Loucy (cell line): ENCODE results near the gene SGIP1.

Experiments used
- H2AFZ ChIP-seq: fragments of 200-600 bp; sonication (generic); 2 replicates; pipeline ENCODE4 v1.6.0; 2016; ENCODE audit warnings: antibody characterized with exemption, mild to moderate bottlenecking, low read length, moderate library complexity
- H3F3A ChIP-seq: fragments of 200-600 bp; 2 replicates; pipeline ENCODE4 v1.6.0; 2016; ENCODE audit warnings: antibody characterized with exemption, low read depth, mild to moderate bottlenecking
- H3K27me3 ChIP-seq: fragments of 200-600 bp; sonication (generic); 2 replicates; pipeline ENCODE4 v1.6.1; 2014; ENCODE audit warnings: low read length, mild to moderate bottlenecking; ENCODE audit not compliant: insufficient read depth, poor library complexity, severe bottlenecking
- H3K36me3 ChIP-seq: fragments of 200-600 bp; sonication (generic); 2 replicates; pipeline ENCODE4 v1.6.1; 2016; ENCODE audit warnings: low read length; ENCODE audit not compliant: insufficient read depth
- H3K4me1 ChIP-seq: fragments of 200-600 bp; sonication (generic); 2 replicates; pipeline ENCODE4 v1.5.1; 2014; ENCODE audit warnings: low read length, mild to moderate bottlenecking; ENCODE audit not compliant: insufficient read depth, poor library complexity, severe bottlenecking
- H3K4me2 ChIP-seq: fragments of 200-600 bp; sonication (generic); 2 replicates; pipeline ENCODE4 v1.6.0; 2014; ENCODE audit warnings: antibody characterized with exemption, low read length, low read depth, mild to moderate bottlenecking; ENCODE audit not compliant: poor library complexity, severe bottlenecking
- H3K4me3 ChIP-seq: fragments of 200-600 bp; sonication (generic); 2 replicates; pipeline ENCODE4 v1.5.1; 2014; ENCODE audit warnings: low read length, mild to moderate bottlenecking, mixed read lengths; ENCODE audit not compliant: poor library complexity, severe bottlenecking
- H3K79me2 ChIP-seq: fragments of 200-600 bp; sonication (generic); 2 replicates; pipeline ENCODE4 v1.6.1; 2014; ENCODE audit warnings: low read length; ENCODE audit not compliant: insufficient read depth
- H3K9ac ChIP-seq: fragments of 200-600 bp; sonication (generic); 2 replicates; pipeline ENCODE4 v1.6.0; 2014; ENCODE audit warnings: mild to moderate bottlenecking, low read depth, low read length, moderate library complexity; ENCODE audit not compliant: poor library complexity, severe bottlenecking
- H3K9me2 ChIP-seq: fragments of 200-600 bp; sonication (generic); replicated peaks from 2 replicates; pipeline ENCODE4 v1.6.1; 2016; ENCODE audit warnings: low read depth, low read length, mixed read lengths
- H3K9me3 ChIP-seq: fragments of 200-600 bp; sonication (generic); 2 replicates; pipeline ENCODE4 v1.6.1; 2014; ENCODE audit warnings: mild to moderate bottlenecking, antibody characterized with exemption, low read length, low read depth; ENCODE audit not compliant: insufficient read depth
- H4K20me1 ChIP-seq: fragments of 200-600 bp; sonication (generic); 2 replicates; pipeline ENCODE4 v1.6.0; 2014; ENCODE audit warnings: antibody characterized with exemption, low read length, mild to moderate bottlenecking; ENCODE audit not compliant: insufficient read depth, poor library complexity, severe bottlenecking
- EZH2phosphoT487 ChIP-seq: fragments of 200-600 bp; IDR thresholded peaks from 2 replicates; pipeline ENCODE4 v1.6.1; 2018; ENCODE audit warnings: antibody characterized with exemption, mild to moderate bottlenecking, moderate library complexity, borderline replicate concordance
- TF ChIP-seq, protein P1 (sequence below): fragments of 200-600 bp; sonication (generic); conservative IDR thresholded peaks from 2 replicates; pipeline ENCODE4 v1.5.1; 2014; ENCODE audit warnings: mild to moderate bottlenecking, antibody characterized with exemption, low read length

Gene SGIP1

DNA sequence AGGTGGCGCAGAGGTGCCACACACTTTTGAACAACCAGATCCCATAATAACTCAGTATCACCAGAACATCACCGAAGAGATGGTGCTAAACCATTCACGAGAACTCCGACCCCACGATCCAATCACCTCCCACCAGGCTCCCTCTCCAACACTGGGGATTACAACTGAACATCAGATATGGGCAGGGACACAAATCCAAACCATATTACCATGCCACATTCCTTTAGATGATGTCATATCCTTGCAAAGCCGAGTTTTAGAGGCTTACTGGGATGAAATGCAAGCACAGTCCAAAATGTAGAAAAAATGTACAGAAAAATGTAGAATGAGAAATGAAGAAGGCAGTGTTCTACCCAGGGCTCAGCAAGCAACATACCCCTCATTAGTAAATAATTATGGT is 64.7 kb downstream of the SGIP1 start:
- Histone ChIP-seq H3K4me1 (no peaks in the 10 kb centered on the region), H3K36me3 (no peaks in the 10 kb centered on the region), H3K27me3 (no peaks in the 10 kb centered on the region), H3F3A (no peaks in the 10 kb centered on the region), H3K9me2 (no peaks in the 10 kb centered on the region), H3K9me3 (0 out of 2 replicates have a peak, but pooled peaks cover 3% of the 10 kb centered on the region), H2AFZ (no peak overlapping the region), H3K9ac (no peak overlapping the region), H3K4me3 (no peak overlapping the region), H4K20me1 (no peaks in the 10 kb centered on the region), H3K79me2 (no peaks in the 10 kb centered on the region), H3K4me2 (no peak overlapping the region)
- no peak for TF ChIP-seq EZH2phosphoT487
- TF ChIP-seq, protein P1, sequence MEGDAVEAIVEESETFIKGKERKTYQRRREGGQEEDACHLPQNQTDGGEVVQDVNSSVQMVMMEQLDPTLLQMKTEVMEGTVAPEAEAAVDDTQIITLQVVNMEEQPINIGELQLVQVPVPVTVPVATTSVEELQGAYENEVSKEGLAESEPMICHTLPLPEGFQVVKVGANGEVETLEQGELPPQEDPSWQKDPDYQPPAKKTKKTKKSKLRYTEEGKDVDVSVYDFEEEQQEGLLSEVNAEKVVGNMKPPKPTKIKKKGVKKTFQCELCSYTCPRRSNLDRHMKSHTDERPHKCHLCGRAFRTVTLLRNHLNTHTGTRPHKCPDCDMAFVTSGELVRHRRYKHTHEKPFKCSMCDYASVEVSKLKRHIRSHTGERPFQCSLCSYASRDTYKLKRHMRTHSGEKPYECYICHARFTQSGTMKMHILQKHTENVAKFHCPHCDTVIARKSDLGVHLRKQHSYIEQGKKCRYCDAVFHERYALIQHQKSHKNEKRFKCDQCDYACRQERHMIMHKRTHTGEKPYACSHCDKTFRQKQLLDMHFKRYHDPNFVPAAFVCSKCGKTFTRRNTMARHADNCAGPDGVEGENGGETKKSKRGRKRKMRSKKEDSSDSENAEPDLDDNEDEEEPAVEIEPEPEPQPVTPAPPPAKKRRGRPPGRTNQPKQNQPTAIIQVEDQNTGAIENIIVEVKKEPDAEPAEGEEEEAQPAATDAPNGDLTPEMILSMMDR = no peak

DNA sequence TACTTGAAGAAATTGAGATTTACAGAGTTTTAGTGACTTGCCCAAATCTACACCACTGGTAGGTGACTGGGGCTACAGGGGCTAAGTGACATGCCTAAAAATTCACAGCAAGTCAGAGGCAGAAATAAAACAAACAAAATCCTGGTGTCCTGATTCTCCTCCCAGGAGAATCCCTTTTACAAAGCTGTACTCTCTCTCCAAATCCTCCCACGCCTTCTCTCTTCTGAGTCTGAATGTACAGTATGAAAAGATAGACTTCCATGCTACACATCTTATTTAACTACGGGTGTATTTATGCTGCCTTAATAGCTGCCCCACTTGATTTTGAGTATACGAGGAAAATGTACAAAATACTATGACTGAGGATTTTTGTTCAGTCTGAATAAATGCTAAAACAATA is 65.4 kb downstream of the SGIP1 start:
- Histone ChIP-seq H3K9ac (no peak overlapping the region), H2AFZ (no peak overlapping the region), H3K4me2 (no peak overlapping the region)

DNA sequence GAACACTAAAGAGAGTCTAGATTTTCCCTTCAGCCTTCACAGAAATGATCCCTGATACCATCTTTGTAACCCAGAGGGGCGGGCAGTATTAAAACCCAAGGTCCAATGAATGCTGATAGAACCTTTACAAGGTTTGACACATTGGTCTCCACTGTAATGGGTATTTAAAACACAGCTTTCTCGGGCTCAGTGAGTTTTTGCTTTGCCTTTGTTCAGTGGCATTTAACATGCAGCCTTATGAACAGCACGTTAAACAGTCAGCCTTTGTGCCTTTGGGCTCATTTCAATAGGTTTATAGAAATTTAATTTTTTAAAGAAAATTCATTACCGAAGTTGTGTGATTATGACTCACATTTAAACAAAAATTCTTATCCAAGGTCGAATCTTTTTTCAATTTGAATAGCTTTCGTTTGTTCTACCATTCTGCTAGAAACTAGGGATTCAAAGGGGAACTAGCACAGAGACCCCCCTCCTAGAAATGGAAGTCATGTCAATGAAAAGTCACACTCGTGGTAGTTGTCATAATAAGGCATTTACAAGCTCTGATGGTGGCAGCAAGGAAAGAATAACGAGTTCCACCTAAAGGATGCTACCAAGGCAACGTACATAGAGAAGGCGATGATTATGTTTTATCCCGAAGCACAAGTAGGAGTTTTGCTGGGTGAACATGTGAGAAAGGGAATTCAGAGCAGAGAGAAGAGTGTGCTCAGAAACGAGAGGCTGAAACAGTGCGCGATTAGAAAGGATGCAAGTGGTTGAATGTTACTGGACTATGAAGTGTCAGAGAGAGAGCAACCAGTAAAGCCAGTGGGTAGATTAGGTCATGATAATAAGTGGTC is 66.2 kb downstream of the SGIP1 start:
- Histone ChIP-seq H2AFZ (no peak overlapping the region), H3K9ac (no peak overlapping the region), H3F3A (no peaks in the 10 kb centered on the region), H4K20me1 (no peaks in the 10 kb centered on the region), H3K9me2 (no peaks in the 10 kb centered on the region), H3K4me1 (no peaks in the 10 kb centered on the region), H3K9me3 (0 out of 2 replicates have a peak, but pooled peaks cover 3% of the 10 kb centered on the region), H3K4me3 (no peak overlapping the region), H3K27me3 (no peaks in the 10 kb centered on the region), H3K4me2 (no peak overlapping the region), H3K79me2 (no peaks in the 10 kb centered on the region), H3K36me3 (no peaks in the 10 kb centered on the region)
- TF ChIP-seq, protein P1 = no peak
- no peak for TF ChIP-seq EZH2phosphoT487

More for the DNA sequence above, 65.4 kb downstream of the SGIP1 start:
- H3F3A ChIP-seq = no peaks in the 10 kb centered on the region
- H3K27me3 ChIP-seq = no peaks in the 10 kb centered on the region
- no peaks in the 10 kb centered on the region for H3K4me1 ChIP-seq
- H3K4me3 ChIP-seq = no peak overlapping the region
- H3K79me2 ChIP-seq = no peaks in the 10 kb centered on the region
- H3K36me3 ChIP-seq = no peaks in the 10 kb centered on the region
- H4K20me1 ChIP-seq = no peaks in the 10 kb centered on the region
- no peaks in the 10 kb centered on the region for H3K9me2 ChIP-seq
- 0 out of 2 replicates have a peak, but pooled peaks cover 3% of the 10 kb centered on the region for H3K9me3 ChIP-seq
- TF ChIP-seq, protein P1 = no peak
- no peak for TF ChIP-seq EZH2phosphoT487
